Measurements from ENCODE around the gene ATAD2B.

GRCh38 chr2:23843051-23843976, 83.6 kb downstream of the ATAD2B start:
- TF ChIP-seq POLR2A (IDR thresholded peaks at IDR 0.05; ENCODE audit: low read length) (no peak), GATA1 (IDR thresholded peaks at IDR 0.05; ENCODE audit: low read depth, low read length) (no peak)

All from erythroblast (primary cell).